Progenitor cell of endocrine pancreas (in vitro differentiated cells): Measurements from ENCODE around the gene FGD4. TPM values are rescaled to one million over a fixed set of nuclear protein-coding genes. Genes with fewer than 3 reads are reported as not detected.

Experiments used
- DNase-seq: peaks from one replicate; pipeline ENCODE4 v3.0.0; 2021; ENCODE audit warnings: low spot score; ENCODE audit not compliant: unreplicated experiment
- H3K27ac Mint-ChIP-seq: 2 replicates; pipeline ENCODE4 v1.8.0; 2021; ENCODE audit warnings: mild to moderate bottlenecking, moderate library complexity, mixed read lengths
- H3K27me3 Mint-ChIP-seq: 2 replicates; pipeline ENCODE4 v1.8.0; 2021; ENCODE audit warnings: mixed read lengths
- H3K36me3 Mint-ChIP-seq: 2 replicates; pipeline ENCODE4 v1.8.0; 2022; ENCODE audit warnings: mixed read lengths; ENCODE audit not compliant: insufficient read depth
- H3K4me1 Mint-ChIP-seq: 2 replicates; pipeline ENCODE4 v1.8.0; 2021; ENCODE audit warnings: low read depth, mixed read lengths
- H3K4me3 Mint-ChIP-seq: 2 replicates; pipeline ENCODE4 v1.8.0; 2021; ENCODE audit warnings: low read depth, mild to moderate bottlenecking, moderate library complexity, mixed read lengths
- H3K9me3 Mint-ChIP-seq: 2 replicates; pipeline ENCODE4 v1.8.0; 2021; ENCODE audit warnings: low read depth, mixed read lengths
- CTCF ChIP-seq: fragments of 200-600 bp; sonication (generic); IDR thresholded peaks from one replicate; pipeline ENCODE4 v1.5.0; 2021; ENCODE audit warnings: antibody characterized with exemption, mild to moderate bottlenecking; ENCODE audit not compliant: unreplicated experiment
- total RNA-seq: library from RNA; stranded (reverse); gene quantifications from 2 replicates; pipeline ENCODE4 v1.2.1, GENCODE V29; 2021

FGD4 gene
- total RNA-seq, 1 donor from 2014 or later = 83.8 TPM

GRCh38 chr12:32379213-32379612, 20.1 kb upstream of the FGD4 start:
- Mint-ChIP-seq H3K4me3 (no peak overlapping the region), H3K36me3 (no peaks in the 10 kb centered on the region), H3K4me1 (peaks cover 2% of the 10 kb centered on the region), H3K27me3 (no peaks in the 10 kb centered on the region), H3K27ac (no peak overlapping the region), H3K9me3 (no peaks in the 10 kb centered on the region)
- DNase-seq = no peak
- no peak for TF ChIP-seq CTCF

- no peaks in the 10 kb centered on the region for H3K9me3 Mint-ChIP-seq
- DNase-seq = no peak
- H3K4me1 Mint-ChIP-seq = peaks cover 2% of the 10 kb centered on the region
- H3K27ac Mint-ChIP-seq = no peak overlapping the region
- H3K36me3 Mint-ChIP-seq = no peaks in the 10 kb centered on the region
- H3K27me3 Mint-ChIP-seq = no peaks in the 10 kb centered on the region
- H3K4me3 Mint-ChIP-seq = no peak overlapping the region
- no peak for TF ChIP-seq CTCF
Measured at GRCh38 chr12:32379667-32380066, 19.7 kb upstream of the FGD4 start.

- no peak overlapping the region for H3K27ac Mint-ChIP-seq
- TF ChIP-seq CTCF = no peak
- no peaks in the 10 kb centered on the region for H3K9me3 Mint-ChIP-seq
- no peak for DNase-seq
- peaks cover 2% of the 10 kb centered on the region for H3K4me1 Mint-ChIP-seq
- H3K27me3 Mint-ChIP-seq = no peaks in the 10 kb centered on the region
- H3K36me3 Mint-ChIP-seq = no peaks in the 10 kb centered on the region
- no peak overlapping the region for H3K4me3 Mint-ChIP-seq
Measured at GRCh38 chr12:32382226-32382625, 17.1 kb upstream of the FGD4 start.

- no peak overlapping the region for H3K27ac Mint-ChIP-seq
- peaks cover 2% of the 10 kb centered on the region for H3K9me3 Mint-ChIP-seq
- H3K4me1 Mint-ChIP-seq = no peaks in the 10 kb centered on the region
- no peaks in the 10 kb centered on the region for H3K36me3 Mint-ChIP-seq
- H3K27me3 Mint-ChIP-seq = no peaks in the 10 kb centered on the region
- no peak for TF ChIP-seq CTCF
- no peak overlapping the region for H3K4me3 Mint-ChIP-seq
- DNase-seq = no peak
Measured at GRCh38 chr12:32390572-32391219, 8.7 kb upstream of the FGD4 start.

GRCh38 chr12:32395026-32395425, 4.3 kb upstream of the FGD4 start:
- no peak for TF ChIP-seq CTCF
- Mint-ChIP-seq H3K4me3 (no peak overlapping the region), H3K27ac (no peak overlapping the region), H3K4me1 (peaks cover 3% of the 10 kb centered on the region), H3K27me3 (peaks cover 4% of the 10 kb centered on the region), H3K36me3 (no peaks in the 10 kb centered on the region), H3K9me3 (peaks cover 2% of the 10 kb centered on the region)
- DNase-seq = no peak
